Measurements from ENCODE around the gene FOXF2.
"Not testable (repeated sequence)": the region's sequence is repeated elsewhere in the genome, so short reads cannot be mapped to it uniquely, and the experiment has no call there.

DNA sequence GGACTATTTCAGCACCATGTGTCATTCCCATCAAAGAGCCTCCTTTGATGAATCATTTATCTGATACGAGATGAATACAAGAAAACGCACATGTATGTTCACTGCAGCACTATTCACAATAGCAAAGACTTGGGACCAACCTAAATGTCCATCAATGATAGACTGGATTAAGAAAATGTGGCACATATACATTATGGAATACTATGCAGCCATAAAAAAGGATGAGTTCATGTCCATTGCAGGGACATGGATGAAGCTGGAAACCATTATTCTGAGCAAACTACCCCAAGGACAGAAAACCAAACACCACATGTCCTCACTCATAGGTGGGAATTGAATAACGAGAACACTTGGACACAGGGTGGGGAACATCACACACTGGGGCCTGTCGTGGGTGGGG, 27.7 kb upstream of the FOXF2 start:
- TF ChIP-seq, protein P1, sequence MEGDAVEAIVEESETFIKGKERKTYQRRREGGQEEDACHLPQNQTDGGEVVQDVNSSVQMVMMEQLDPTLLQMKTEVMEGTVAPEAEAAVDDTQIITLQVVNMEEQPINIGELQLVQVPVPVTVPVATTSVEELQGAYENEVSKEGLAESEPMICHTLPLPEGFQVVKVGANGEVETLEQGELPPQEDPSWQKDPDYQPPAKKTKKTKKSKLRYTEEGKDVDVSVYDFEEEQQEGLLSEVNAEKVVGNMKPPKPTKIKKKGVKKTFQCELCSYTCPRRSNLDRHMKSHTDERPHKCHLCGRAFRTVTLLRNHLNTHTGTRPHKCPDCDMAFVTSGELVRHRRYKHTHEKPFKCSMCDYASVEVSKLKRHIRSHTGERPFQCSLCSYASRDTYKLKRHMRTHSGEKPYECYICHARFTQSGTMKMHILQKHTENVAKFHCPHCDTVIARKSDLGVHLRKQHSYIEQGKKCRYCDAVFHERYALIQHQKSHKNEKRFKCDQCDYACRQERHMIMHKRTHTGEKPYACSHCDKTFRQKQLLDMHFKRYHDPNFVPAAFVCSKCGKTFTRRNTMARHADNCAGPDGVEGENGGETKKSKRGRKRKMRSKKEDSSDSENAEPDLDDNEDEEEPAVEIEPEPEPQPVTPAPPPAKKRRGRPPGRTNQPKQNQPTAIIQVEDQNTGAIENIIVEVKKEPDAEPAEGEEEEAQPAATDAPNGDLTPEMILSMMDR (IDR thresholded peaks at IDR 0.05), result not testable (repeated sequence)
- not testable (repeated sequence) for TF ChIP-seq POLR2A (IDR thresholded peaks at IDR 0.05)
